Activated CD8-positive, alpha-beta memory T cell treated with anti-CD3 and anti-CD28 coated beads for 1 hour (primary cell): ENCODE data around the gene EFCAB11.
"Not testable (repeated sequence)": the region's sequence is repeated elsewhere in the genome, so short reads cannot be mapped to it uniquely, and the experiment has no call there.

Experiments used
- DNase-seq, 2 donors: peaks; one replicate each; pipeline ENCODE4 v3.0.0-alpha.2; 2020; ENCODE audit warnings: low read depth in 1 of 2; ENCODE audit errors: extremely low read depth in 1 of 2

Gene EFCAB11

GRCh38 chr14:89912667-89913211, 41.8 kb downstream of the EFCAB11 start:
- DNase-seq, result no peak

- DNase-seq, result no peak
These were observed 42.3 kb downstream of the EFCAB11 start for GRCh38 chr14:89912221-89912620.

GRCh38 chr14:89911010-89911919, 43.3 kb downstream of the EFCAB11 start:
- no peak for DNase-seq

GRCh38 chr14:89910691-89911009, 43.9 kb downstream of the EFCAB11 start:
- no peak for DNase-seq

- DNase-seq, result no peak
These were observed 44.9 kb downstream of the EFCAB11 start for GRCh38 chr14:89909586-89909985.

- no peak for DNase-seq
These were observed 45.6 kb downstream of the EFCAB11 start for GRCh38 chr14:89908712-89909450.

GRCh38 chr14:89907655-89908054, 46.9 kb downstream of the EFCAB11 start:
- no peak for DNase-seq

GRCh38 chr14:89906000-89906399, 48.5 kb downstream of the EFCAB11 start:
- no peak for DNase-seq

- no peak for DNase-seq
These were observed 51.1 kb downstream of the EFCAB11 start for GRCh38 chr14:89903340-89903952.

- DNase-seq, result no peak
These were observed 51.6 kb downstream of the EFCAB11 start for GRCh38 chr14:89902881-89903280.

GRCh38 chr14:89900802-89901201, 53.7 kb downstream of the EFCAB11 start:
- no peak for DNase-seq

- no peak for DNase-seq
These were observed 54.4 kb downstream of the EFCAB11 start for GRCh38 chr14:89899917-89900663.

GRCh38 chr14:89899291-89899690, 55.2 kb downstream of the EFCAB11 start:
- no peak for DNase-seq

- DNase-seq, result not testable (repeated sequence)
These were observed 61.1 kb downstream of the EFCAB11 start for GRCh38 chr14:89893388-89893787.

- DNase-seq, result no peak
These were observed 61.6 kb downstream of the EFCAB11 start for GRCh38 chr14:89892953-89893352.

GRCh38 chr14:89891721-89892120, 62.8 kb downstream of the EFCAB11 start:
- not testable (repeated sequence) for DNase-seq

GRCh38 chr14:89891055-89891454, 63.5 kb downstream of the EFCAB11 start:
- DNase-seq, result no peak

- DNase-seq, result no peak
These were observed 63.9 kb downstream of the EFCAB11 start for GRCh38 chr14:89890589-89890988.

GRCh38 chr14:89889626-89890025, 64.9 kb downstream of the EFCAB11 start:
- no peak for DNase-seq

GRCh38 chr14:89884761-89885160, 69.8 kb downstream of the EFCAB11 start:
- DNase-seq, result no peak

GRCh38 chr14:89881839-89882238, 72.7 kb downstream of the EFCAB11 start:
- DNase-seq, result no peak
